ENCODE measurements around the gene GALNTL6.
"Not testable (repeated sequence)": the region's sequence is repeated elsewhere in the genome, so short reads cannot be mapped to it uniquely, and the experiment has no call there.

The GALNTL6 gene

DNA sequence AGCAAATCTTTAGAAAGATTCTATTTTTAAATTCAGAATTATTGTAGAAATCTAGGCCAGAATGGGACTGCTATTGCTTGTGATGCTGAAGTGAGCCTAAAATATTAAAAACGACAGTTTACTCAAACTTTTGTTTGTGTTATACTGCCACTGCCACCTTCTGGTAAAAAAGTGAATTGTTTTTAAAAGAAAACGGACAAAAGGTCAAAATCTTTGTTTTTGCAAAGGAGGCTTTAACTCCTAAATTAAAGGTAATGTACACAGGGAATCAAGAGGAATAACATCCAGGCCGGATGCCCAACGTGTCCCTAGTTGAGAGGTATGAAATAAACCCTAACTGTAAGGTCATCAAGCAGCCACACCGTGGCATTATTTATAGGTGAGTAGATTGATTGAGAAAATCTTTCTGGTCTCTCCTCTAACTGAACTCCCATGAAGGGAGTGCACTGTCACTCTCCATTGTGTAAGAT, 1017.1 kb downstream of the GALNTL6 start:
- no peak for DNase-seq

DNA sequence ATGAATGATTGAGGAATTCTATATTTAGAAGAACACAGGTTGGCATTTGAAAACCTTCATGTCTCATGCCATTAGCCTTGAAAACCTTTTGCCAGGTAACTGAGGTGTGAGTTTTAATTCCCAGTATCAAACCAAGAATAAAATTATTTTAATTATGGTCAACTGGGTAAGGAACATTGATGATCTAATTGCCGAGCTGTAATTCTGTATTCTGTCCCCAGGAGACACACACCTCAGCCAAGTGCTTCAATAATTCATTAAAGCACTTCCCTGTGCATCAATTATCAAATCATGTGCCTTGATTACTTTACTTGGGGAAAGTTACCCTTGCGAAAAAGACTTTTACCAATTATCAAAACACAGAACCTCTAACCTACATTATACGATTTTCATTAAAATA, 1023.5 kb downstream of the GALNTL6 start:
- DNase-seq = no peak

DNA sequence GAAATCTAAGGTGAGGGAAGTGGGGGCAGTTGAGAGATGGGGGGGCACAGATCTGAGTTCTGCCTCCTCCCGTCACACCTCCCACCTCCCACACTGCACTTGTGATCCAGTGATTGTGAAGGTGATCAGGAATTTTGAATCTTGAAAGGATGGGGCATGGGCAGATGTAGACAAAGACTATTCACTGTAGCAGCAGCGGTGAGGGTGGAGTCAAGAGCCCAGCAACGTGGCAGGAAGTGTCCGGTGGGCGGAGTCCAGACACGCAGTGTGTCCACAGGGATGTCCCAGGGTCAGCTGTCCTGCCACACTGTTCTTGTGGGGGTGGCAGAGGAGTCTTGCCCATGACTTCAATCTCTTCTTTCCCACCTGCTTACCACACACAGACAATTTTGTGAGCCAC, 1024.9 kb downstream of the GALNTL6 start:
- DNase-seq = no peak

DNA sequence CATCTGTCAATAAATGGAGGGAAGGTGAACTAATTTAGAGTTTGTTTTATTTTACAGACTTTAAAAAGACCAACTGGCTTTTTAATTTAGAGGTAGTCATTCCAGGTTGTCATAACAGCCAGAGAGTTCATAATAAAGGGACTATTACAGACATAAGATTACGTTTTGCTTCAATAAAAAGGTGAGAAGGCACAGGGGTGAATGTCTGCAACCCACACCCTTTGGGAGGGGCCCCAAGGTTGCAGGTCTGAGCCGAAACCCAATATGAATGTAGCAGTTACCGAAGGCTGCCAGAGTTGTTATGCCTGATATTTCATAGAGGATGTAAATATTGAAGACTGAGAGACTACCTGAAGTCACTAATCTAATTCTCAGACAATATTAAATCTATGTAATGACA, 1025.7 kb downstream of the GALNTL6 start:
- DNase-seq = no peak

DNA sequence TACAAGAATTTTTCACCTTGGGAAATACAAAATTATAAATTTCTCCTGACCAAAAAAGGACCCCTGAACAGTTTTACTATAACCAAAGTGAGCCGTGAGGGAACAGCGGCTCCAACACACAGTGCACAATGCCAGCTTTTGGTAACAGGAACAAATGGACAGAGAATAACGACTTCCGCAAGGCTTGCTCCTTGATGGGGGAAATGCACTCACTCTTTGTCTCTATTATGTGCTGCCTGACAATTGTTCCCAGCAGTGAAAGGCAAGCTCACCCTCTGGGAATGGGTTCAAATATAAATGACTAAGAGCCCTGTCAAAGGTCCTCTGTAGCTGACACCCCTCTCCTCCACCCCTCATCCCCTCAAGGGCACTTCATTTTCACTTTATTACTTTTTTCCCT, 1029.6 kb downstream of the GALNTL6 start:
- DNase-seq = no peak

DNA sequence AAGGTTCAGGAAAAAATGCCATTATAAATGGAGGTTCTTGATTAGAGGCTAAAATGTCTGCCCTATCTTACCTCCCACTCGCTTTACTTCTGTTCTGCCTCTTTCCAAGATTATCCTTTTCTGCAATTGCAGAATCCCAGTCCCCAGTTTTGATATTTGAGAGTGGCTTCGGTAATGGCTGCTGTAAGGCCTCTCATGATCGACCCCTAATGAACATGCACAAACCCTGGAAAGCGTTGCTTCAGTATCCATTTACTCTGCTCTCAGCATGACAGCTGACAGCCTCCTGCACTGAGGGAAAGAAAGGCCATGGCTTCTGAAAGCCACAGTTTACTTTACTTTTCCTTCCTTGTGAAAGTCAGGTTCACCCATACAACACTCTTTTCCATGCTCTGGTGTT, 1030.0 kb downstream of the GALNTL6 start:
- no peak for DNase-seq

DNA sequence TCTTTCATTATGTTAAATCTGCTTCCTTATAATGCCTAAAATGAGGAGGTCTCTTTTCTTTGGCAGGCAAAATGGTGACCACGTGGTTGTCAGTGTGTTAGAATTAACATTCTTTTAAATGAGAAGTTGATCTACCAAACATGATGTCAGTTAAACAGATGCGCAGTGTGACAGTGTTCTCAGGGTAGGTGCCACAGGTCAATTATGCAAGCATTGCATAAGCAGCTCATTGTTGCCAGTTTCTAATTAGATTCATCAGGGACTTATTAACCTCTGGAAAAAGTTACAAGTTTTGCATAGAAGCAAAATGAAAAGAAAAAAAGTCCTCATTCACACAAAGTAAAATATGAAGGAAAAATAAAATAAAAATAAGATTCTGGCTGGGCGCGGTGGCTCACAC, 1031.4 kb downstream of the GALNTL6 start:
- no peak for DNase-seq

DNA sequence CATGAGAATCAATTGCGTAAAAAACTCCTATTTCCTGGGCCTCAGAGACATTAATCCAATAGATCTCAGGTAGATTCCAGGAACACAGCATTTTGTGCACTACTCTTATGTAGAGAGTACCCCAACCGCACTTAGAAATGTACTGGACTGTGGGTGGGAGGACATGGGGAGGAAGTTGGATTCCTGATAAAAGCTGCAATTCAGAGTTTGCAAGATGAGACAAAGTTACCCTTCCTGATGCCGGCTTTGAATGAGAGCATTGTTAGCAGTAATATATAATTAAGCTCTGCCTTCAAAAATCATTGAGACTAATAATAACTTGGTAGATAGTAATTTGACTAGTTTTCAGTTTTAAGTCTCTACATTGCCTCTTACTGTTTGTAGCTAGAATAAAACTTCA, 1032.1 kb downstream of the GALNTL6 start:
- DNase-seq = no peak

DNA sequence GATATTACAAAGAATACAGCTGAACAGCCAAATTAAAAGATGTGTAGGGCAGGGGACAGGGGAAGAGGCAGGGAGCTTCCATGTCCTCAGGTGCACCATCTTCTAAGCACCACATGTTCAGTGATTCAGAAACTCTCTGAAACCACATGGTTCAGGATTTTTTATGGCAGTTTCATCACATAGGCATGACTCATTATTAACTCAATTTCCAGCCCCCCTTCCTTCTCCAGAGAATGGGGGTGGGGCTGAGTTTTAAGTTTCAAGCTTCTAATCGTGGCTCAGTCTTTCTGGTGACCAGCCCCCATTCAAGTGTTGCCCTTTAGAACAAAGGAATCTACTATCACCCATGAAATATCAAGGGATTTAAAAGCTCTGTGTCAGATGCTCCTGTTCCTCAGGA, 1037.6 kb downstream of the GALNTL6 start:
- no peak for DNase-seq

DNA sequence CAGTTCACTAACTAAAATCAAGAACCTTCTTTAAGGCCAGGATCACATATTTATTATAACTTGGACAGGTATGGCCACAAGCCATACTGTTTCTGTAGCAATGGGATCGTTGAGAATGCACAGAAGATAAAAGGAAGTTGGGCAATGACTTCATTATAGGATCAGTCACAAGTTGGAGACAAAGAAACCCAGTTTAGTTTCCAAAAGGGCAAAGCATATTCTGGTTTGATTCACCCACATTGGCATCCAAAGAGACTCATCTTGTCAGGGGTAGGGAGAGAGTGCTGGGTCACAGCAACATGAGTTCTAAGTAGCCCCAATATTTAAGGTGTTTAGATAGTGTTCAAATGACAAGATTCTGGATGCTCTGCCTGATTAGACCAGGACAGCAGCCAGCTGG, 1038.3 kb downstream of the GALNTL6 start:
- DNase-seq = no peak

DNA sequence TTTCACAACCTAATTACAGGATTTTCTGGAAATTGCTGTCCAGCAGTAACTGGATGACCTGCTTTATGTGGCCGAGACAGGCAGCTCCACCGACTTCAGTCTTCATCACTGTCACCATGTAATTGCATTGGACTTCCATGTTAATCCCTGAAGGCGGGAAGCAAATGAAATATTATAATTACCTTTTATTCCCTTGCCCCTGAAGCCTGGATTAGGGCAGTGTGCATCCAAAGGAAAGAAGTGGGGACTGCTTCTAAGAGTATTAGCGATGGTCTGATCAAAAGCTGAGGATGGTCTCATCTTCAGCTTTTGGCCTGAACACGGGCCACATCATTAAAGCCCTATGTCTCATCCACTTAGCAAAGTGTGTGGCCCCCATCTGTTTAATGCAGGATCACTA, 1043.8 kb downstream of the GALNTL6 start:
- DNase-seq = no peak

DNA sequence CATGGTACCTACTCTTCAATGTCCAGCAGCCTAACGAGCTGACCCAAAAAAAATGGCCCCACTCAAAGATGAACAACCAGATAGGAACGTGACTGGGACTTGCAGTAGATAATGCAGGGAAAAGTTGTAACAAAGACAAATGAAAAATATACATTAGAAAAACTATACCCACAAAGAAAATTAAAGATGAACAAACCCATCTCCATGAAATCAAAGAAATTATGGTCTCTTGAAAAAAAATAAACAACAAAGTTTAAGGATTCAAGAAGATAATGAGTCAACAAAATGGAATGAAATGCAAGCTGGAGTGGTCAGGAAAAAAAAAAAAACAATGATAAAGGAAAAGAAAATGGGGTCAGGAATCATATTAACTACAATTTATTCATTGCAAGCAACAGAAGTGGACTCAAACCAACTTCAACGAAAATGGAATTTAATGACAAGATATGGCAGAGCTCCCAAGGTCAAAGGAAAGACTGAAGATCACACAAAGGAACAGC, 1045.6 kb downstream of the GALNTL6 start:
- DNase-seq = no peak

DNA sequence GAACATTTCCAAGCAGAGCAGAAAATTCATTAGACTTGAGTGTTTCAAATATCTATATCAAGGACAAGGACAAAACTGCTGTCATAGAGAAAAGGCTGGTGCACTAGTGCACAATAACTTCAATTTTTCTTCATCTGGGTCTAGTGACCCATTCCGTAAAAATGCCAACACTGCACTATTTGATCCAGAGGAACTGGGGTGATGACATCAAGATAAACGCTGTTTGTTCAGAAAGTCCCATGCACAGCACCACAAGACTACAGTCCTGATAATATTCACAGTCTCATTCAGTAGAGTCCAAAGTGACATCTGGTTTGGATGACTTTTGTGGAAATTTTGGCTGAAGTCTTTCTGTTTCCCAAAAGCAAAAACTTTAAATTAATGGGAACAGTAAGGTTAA, 1051.9 kb downstream of the GALNTL6 start:
- no peak for DNase-seq

DNA sequence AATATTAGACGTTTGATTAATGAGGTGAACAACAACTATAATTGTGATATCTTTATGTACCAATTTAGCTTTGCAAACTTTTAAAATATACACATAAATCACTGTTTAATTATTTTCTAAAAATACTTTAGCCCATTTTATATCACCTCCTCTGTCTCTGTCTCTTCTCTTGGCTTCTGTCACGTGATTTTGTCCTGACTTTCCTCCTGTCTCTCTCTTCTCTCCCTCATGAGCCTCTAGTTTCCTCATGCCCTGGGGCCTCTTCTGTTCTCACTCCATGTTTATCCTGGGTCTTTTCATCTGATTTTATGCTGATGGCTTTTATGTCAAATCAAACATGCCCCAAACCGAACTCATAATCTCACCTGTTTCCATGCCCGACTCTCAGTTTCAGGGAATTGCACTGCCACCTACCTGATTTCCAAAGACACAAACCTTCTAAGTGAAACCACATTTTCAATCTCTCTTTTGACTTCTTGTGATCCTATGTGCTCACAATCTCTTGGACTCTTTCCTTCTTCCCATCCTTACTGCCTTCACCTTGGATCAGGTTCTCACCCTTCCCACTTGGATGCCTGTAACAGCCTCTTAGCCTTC, 1052.4 kb downstream of the GALNTL6 start:
- DNase-seq = no peak

DNA sequence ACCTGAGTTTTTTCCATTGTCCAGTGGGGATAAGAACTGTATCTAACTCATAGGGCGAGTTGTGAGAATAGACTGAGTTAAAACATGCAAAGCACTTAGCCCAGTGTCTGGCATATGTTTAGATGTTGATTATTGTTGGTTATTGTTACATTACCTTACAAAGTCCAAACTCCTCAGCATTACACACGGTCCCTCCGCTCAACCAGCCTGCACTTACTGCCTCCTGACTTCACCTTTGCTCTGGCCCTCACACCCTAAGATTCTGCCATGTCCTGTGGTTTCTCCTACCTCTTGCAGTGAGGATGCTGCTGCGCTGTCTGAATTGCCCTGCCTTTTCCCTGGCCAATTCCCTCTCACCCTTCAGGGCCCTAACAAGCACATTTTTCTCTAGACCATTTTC, 1053.2 kb downstream of the GALNTL6 start:
- no peak for DNase-seq

DNA sequence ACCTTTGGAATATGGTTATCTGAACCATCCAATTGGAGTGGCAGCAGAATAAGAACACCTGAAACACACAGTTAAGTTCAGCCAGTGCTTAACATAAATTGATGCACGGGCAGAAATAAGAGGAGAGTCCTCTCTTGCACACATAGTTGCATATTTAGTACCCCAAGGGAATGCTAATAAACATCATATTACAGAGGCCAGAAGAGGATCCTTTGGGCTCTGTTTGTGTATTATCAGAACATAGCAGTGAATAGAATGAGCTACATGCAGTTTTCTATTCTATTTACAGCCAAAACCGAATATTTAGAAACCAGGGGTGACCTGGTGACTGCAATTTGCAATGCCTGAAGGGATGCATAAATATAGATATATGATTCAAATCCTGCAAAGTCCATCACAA, 1054.6 kb downstream of the GALNTL6 start:
- DNase-seq = no peak

DNA sequence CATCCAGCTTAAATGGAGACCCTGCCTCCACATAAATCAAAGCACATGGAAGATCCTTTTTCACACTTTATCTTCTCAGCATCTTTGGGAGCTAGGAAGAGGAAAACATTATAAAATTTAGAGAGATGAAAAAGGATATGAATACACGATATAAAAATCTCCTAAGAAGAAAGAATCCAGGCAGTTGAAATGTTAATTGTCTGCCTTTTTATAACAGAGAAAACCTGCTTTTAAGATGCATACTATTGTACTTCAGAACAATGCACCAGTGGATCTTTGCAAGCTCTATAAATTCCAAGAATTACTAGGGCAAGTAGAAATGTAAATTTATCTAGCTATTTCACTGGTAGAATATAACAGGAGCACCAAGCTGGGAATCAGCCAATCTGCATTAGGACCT, 1055.1 kb downstream of the GALNTL6 start:
- no peak for DNase-seq

DNA sequence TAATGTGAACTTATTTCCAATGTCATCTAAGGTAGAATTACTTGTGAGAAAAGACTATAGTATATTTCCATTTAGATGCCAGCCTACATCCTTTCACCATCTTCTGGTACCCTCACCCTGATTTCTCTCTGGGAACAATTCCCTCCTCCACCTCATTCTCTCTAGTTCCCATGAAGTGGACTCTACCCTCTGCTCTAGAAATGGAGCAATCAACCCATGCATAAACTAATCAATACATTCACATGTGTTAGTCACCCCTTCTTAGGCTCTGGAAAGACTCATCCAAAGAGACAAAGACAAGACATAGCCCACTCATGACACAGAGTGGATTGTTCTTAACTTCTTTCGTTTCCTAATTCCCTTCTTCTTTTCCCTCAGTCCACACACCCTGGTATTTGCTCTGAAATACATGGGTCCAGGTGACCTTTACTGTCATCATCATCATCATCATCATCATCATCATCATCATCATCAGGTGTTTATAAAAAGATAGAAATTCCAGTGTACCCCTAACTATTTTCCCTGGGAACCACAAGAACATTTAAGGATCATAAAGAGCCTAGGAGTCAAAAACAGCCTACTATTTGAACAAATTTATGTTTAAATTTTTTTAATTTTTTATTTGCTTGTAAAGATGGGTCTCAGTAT, 1056.5 kb downstream of the GALNTL6 start:
- no peak for DNase-seq

DNA sequence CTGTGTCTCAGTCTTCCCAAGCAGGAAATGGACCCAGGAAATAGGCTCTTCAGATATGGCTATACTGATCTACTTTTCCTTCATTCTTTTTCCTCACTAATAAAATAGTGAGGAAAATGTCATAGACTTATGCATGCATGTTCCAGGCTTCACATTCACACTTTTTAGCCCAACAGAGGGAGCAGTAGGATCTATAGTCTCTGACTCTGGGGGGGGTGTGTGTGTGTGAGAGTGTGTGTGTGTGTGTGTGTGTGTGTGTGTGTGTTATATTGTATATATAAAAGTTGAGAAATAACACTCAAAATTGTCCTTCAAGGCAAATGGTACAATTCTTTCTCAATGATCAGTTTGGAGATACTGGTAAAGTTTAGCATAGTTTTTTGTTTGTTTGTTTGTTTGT, 1058.2 kb downstream of the GALNTL6 start:
- DNase-seq = no peak

DNA sequence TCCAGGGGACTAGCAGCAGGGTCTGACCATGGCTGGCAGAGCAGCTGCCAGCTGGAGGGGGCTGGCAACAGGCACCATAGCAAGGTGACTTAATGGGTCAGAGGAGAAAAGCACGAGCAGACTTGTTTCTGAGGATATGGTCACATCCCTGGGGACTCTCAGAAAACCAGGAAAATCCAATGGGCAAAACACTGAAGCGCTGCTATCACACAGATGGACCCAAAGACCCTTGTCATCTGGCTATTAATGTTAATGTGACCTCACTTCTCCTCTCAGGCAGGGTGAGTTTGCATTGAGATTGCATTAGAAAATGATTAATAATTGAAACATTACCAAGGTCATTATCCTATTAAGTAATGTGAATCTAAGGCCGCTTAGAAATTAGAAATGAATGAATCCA, 1061.7 kb downstream of the GALNTL6 start:
- DNase-seq = no peak

DNA sequence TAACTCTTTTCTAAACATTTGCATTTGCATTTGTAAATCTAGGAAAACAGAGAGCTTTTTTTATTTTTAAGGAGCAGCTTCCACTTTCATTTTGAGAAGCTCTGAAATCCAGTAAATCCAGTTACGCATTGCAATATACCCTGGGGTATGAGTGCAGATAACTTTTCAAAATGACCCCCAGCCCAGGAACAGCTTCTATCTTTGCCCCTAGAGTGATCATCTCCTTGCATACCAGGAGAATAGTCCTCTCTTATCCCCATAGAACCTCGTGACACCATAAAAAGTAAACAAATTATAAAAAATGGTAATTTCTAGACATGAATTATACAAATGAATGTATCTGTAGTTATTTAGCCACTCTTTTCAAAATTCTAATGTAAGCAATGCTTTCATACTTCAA, 1063.2 kb downstream of the GALNTL6 start:
- no peak for DNase-seq

DNA sequence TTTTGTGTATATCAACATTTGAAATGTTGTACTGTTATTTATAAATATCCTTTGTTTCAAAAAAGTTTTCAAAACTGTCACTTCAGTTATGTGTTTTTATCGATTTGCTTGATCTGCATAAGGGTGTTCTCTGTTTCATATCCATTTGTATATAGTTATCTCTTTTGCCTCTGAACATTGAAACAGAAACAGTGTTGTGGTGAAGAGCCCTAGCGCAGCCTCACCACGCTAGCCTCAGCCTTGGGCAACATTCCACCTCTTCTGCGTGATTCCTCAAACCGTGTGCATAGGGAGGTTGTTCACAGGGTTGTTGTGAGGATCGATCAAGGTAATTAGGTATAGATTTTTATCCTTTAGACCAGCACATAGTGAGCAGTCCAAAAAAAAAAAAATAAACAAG, 1068.4 kb downstream of the GALNTL6 start:
- DNase-seq = no peak

DNA sequence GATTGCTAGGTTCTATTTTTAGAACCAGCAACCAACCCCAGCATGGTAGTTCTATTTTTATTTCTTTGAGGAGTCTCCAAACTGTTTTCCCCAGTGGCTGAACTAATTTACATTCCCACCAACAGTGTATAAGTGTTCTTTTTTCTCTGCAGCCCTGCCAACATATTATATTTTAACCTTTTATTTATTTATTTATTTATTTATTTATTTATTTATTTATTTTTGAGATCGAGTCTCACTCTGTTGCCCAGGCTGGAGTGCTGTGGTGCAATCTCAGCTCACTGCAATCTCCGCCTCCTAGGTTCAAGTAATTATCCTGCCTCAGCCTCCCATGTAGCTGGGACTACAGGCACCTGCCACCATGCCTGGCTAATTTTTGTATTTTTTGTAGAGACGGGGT, 1074.2 kb downstream of the GALNTL6 start:
- DNase-seq = not testable (repeated sequence)

DNA sequence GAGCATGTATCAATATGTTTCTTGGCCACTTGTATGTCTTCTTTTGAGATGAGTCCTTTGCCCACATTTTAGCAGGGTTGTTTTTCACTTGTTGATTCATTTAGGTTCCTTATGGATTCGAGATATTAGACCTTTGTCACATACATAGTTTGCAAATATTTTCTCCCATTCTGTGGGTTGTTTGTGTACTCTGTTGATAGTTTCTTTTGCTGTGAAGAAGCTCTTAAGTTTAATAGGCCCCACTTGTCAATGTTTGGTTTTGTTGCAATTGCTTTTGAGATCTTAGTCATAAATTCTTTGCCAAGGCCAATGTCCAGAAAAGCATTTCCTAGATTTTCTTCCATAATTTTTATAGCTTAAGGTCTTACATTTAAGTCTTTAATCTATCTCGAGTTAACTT, 1074.8 kb downstream of the GALNTL6 start:
- DNase-seq = no peak

DNA sequence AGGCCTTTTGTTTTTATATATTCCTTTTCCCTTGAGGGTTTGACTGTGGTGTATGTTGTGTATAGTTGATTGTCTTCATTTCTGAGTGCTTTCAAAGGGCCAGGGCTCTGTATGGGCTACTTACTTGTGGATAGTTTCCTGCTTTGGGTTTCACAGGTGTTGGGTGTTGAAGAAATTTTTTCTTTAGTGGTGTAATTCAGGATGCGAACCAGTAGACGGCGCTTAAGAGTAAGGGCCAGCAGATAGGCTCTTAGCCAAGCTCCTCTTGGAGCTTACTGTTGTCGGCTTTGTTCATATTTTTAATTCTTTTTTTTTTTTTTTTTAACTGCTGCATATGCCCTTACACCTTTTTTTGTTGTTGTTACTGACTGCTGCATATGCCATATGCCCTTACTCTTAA, 1079.1 kb downstream of the GALNTL6 start:
- DNase-seq = no peak
